Stomach (tissue), 9 donors: ENCODE data around the gene CYS1. TPM values are rescaled to one million over a fixed set of nuclear protein-coding genes. Genes with fewer than 3 reads are reported as not detected.

Source experiments
- DNase-seq, 2 donors: peaks; one replicate each; pipeline versions ENCODE4 v3.0.0 to v3.0.0-alpha.2; 2013 to 2019
- H3K27ac ChIP-seq, 5 donors: fragments of 200-600 bp in 4 of 5; sonication (generic) in 4 of 5; one replicate each; pipeline ENCODE4 v1.5.1; 2013 to 2019; ENCODE audit warnings: mild to moderate bottlenecking in 1 of 5, moderate library complexity in 1 of 5
- H3K27me3 ChIP-seq, 3 donors: fragments of 200-600 bp; sonication (generic); one replicate each; pipeline ENCODE4 v1.5.1; 2017 to 2019; ENCODE audit warnings: mixed run types in 1 of 3
- H3K36me3 ChIP-seq, 4 donors: fragments of 200-600 bp; sonication (generic); 1 replicate in 3 of 4; 2 replicates in 1 of 4; pipeline ENCODE4 v1.5.1; 2016 to 2019
- H3K4me1 ChIP-seq, 4 donors: fragments of 200-600 bp; sonication (generic); one replicate each; pipeline ENCODE4 v1.5.1; 2016 to 2019
- H3K4me3 ChIP-seq, 4 donors: fragments of 200-600 bp; sonication (generic) in 3 of 4; one replicate each; pipeline ENCODE4 v1.5.1; 2016 to 2019; ENCODE audit warnings: mild to moderate bottlenecking in 1 of 4
- H3K9me3 ChIP-seq, 4 donors: fragments of 200-600 bp; sonication (generic); one replicate each; pipeline ENCODE4 v1.5.1; 2016 to 2019
- EP300 ChIP-seq: sonication (generic); formaldehyde crosslinking; IDR thresholded peaks from one replicate; pipeline ENCODE4 v1.6.1; 2017; ENCODE audit warnings: antibody characterized with exemption
- POLR2A ChIP-seq, 4 donors: fragments of 450-650 bp; IDR thresholded peaks; one replicate each; pipeline ENCODE4 v1.6.1; 2016; ENCODE audit warnings: antibody characterized with exemption in 4 of 4, control low read depth in 2 of 4, mild to moderate bottlenecking in 1 of 4, moderate library complexity in 1 of 4
- POLR2AphosphoS5 ChIP-seq, 3 donors: sonication (generic); formaldehyde crosslinking; IDR thresholded peaks; one replicate each; pipeline ENCODE4 v1.6.1; 2016; ENCODE audit warnings: antibody characterized with exemption in 3 of 3
- WGBS, 5 donors: extraction: QIAGEN DNeasy Blood & Tissue Kit in 3 of 5; methylation state at CpG; one replicate each; pipeline versions ENCODE4 v1.1.5 to v1.1.7; 2013 to 2018; 5-methylcytosine and 5-hydroxymethylcytosine counted together
- intact Hi-C: fragments of 100-400 bp; cut with DNase I; formaldehyde crosslinking; loops from one replicate; pipeline ENCODE4 v1.15.1; 2023; ENCODE audit warnings: low total_unique reads
- polyA plus RNA-seq, 3 donors: library from polyadenylated mRNA; stranded (reverse); fragments of 200-250 nt; gene quantifications; one replicate each; pipeline ENCODE4 v1.2.3, GENCODE V29; 2013
- total RNA-seq, 5 donors: library from RNA; depleted of rRNA; stranded (reverse); fragments of >200 nt; gene quantifications; one replicate each; pipeline versions ENCODE4 v1.1.0 to v1.2.3, GENCODE V29; 2014 to 2016
- TF ChIP-seq, protein P1 (sequence below), 7 experiments: fragments of 450-650 bp in 4 of 7; fragments of 200-600 bp in 3 of 7; sonication (generic) in 3 of 7; IDR thresholded peaks; one replicate each; pipeline ENCODE4 v1.5.1; 2016 to 2019; ENCODE audit warnings: antibody characterized with exemption in 7 of 7, control low read depth in 2 of 7, mild to moderate bottlenecking in 1 of 7
- donor health status: healthy with polysubstance abuse.
- donor health status: Bipolar disorder and iron deficiency.
- donor health status: healthy.

Gene CYS1
- total and polyA plus RNA-seq, 8 donors: 1.1 to 33.8 (median 3.9) TPM; not detected in 1

DNA sequence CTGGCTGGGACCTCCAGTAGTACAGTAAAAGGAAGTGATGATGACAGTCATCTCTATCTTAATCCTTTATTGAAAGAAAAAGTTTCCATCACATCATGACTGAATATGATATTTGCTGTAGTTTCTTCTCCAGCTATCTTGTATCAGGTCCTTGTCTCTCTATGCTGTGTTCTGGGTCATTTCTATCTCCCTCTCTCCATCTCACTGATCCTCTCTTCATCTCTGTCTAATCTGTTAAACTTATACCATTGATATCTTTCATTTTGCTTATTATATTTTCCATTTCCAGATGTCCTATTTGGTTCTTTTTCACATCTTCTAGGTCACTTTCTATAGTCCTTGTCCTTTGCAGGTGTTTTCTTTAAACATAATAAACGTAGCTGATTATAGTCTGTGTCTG is 12.3 kb downstream of the CYS1 start:
- intact Hi-C loops: no loop called here
- Histone ChIP-seq H3K9me3 (no peaks in the 10 kb centered on the region), H3K4me3 (no peak overlapping the region), H3K27me3 (peaks cover 0 to 3% (median 0%) of the 10 kb centered on the region in 3 donors), H3K27ac (no peak overlapping the region), H3K4me1 (peaks cover 3 to 7% (median 5%) of the 10 kb centered on the region in 4 donors), H3K36me3 (peaks cover 0 to 10% (median 0%) of the 10 kb centered on the region in 4 donors)
- 81 to 95% (median 85%) methylated on average over 1 of the region's 1 CpG for WGBS, 5 donors
- TF ChIP-seq POLR2AphosphoS5 (IDR thresholded peaks at IDR 0.05) (no peak), POLR2A (IDR thresholded peaks at IDR 0.05) (no peak), EP300 (no peak)
- TF ChIP-seq, protein P1, sequence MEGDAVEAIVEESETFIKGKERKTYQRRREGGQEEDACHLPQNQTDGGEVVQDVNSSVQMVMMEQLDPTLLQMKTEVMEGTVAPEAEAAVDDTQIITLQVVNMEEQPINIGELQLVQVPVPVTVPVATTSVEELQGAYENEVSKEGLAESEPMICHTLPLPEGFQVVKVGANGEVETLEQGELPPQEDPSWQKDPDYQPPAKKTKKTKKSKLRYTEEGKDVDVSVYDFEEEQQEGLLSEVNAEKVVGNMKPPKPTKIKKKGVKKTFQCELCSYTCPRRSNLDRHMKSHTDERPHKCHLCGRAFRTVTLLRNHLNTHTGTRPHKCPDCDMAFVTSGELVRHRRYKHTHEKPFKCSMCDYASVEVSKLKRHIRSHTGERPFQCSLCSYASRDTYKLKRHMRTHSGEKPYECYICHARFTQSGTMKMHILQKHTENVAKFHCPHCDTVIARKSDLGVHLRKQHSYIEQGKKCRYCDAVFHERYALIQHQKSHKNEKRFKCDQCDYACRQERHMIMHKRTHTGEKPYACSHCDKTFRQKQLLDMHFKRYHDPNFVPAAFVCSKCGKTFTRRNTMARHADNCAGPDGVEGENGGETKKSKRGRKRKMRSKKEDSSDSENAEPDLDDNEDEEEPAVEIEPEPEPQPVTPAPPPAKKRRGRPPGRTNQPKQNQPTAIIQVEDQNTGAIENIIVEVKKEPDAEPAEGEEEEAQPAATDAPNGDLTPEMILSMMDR (IDR thresholded peaks at IDR 0.05): no peak
- no peak for DNase-seq

DNA sequence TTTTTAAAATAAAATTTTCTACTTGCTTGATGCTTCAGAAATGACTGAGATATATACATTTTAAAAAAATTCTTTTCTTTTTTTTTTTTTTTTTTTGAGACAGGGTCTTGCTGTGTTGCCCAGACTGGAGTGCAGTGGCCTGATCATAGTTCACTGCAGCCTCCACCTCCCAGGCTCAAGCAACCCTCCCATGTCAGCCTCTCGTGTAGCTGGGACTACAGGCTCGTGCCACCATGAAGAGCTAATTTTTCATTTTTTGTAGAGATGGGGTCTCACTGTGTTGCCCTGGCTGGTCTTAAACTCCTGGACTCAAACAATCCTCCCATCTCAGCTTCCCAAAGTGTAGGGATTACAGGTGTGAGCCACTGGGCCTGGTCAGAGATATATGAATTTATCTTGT is 12.9 kb downstream of the CYS1 start:
- H3K36me3 ChIP-seq: peaks cover 0 to 10% (median 0%) of the 10 kb centered on the region in 4 donors
- intact Hi-C loops: no loop called here
- no peak for TF ChIP-seq POLR2AphosphoS5 (IDR thresholded peaks at IDR 0.05)
- TF ChIP-seq, protein P1 (IDR thresholded peaks at IDR 0.05): no peak
- no peak for TF ChIP-seq POLR2A (IDR thresholded peaks at IDR 0.05)
- no peak for TF ChIP-seq EP300
- H3K9me3 ChIP-seq: no peaks in the 10 kb centered on the region
- H3K27ac ChIP-seq: no peak overlapping the region
- DNase-seq: no peak
- peaks cover 0 to 2% (median 2%) of the 10 kb centered on the region in 4 donors for H3K4me1 ChIP-seq
- WGBS, 5 donors: 60 to 99% (median 97%) methylated on average over 2 of the region's 2 CpGs
- H3K4me3 ChIP-seq: no peak overlapping the region
- H3K27me3 ChIP-seq: no peaks in the 10 kb centered on the region

DNA sequence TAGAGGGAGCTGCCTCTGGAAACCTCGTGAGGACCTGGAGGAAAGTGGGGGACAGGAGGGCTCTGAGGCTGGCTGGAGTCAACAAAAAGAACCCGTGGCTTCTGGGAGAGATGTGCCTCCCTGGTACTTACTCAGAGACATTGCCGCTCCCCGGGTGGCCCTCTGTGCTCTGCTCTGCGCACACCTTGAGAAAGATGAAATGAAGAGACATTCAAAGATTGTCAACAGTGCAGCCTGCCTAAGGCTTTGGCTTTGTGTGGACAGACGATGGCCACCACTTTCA is 14.5 kb downstream of the CYS1 start:
- 85 to 89% (median 88%) methylated on average over 6 of the region's 6 CpGs for WGBS, 5 donors
- Histone ChIP-seq H3K4me1 (peaks cover 0 to 2% (median under 1%) of the 10 kb centered on the region in 4 donors), H3K4me3 (no peak overlapping the region), H3K9me3 (no peaks in the 10 kb centered on the region), H3K27ac (no peak overlapping the region), H3K27me3 (no peaks in the 10 kb centered on the region), H3K36me3 (peaks cover 0 to 10% (median 0%) of the 10 kb centered on the region in 4 donors)
- TF ChIP-seq, protein P1 (IDR thresholded peaks at IDR 0.05): no peak
- no peak for TF ChIP-seq POLR2A (IDR thresholded peaks at IDR 0.05)
- TF ChIP-seq POLR2AphosphoS5 (IDR thresholded peaks at IDR 0.05): no peak
- no peak for TF ChIP-seq EP300
- intact Hi-C loops: no loop called here
- DNase-seq: no peak

DNA sequence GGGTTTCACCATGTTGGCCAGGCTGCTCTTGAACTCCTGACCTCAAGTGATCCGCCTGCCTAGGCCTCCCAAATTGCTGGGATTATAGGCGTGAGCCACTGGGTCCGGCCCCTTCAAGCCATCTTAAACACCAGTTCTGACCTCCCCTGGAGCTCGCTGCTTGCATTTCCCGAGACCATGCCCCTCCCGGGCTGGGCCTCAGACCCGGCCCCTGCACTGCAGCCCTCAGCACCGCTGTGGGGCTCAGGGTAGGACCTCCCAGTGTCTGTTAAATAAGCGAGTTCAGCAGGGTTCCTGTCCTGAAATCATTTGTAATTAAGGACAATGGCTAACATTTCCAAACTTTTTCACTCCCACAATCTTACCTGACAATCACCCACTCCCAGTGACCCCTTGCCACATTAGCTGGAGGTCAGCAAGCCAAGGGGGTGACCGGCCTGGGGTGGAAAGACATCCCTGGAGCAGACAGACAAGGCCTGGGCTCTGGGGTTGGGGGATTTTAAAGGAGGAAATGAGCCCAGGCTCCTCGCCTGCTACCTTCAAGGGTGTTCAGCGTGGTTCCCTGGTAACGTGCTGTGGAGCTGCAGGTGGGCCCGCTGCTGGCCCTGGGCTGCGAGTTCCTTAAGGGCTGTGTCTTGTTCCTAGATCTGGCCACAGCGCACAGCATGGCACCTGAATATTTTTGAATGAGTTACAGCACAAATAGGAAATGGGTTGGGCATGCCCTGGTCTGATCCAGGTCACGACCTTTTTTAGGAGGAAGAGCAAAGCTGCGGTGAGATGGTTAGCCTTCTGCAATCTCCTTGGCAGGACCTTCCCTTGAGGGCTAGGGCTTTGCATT is 15.1 kb downstream of the CYS1 start:
- Histone ChIP-seq H3K9me3 (no peaks in the 10 kb centered on the region), H3K4me3 (no peak overlapping the region), H3K27ac (no peak overlapping the region), H3K36me3 (peaks cover 0 to 10% (median 0%) of the 10 kb centered on the region in 4 donors), H3K27me3 (no peaks in the 10 kb centered on the region), H3K4me1 (peaks cover 0 to 8% (median 6%) of the 10 kb centered on the region in 4 donors)
- TF ChIP-seq EP300 (no peak), POLR2A (IDR thresholded peaks at IDR 0.05) (no peak), POLR2AphosphoS5 (IDR thresholded peaks at IDR 0.05) (no peak)
- TF ChIP-seq, protein P1 (IDR thresholded peaks at IDR 0.05): no peak
- 86 to 91% (median 89%) methylated on average over 18 of the region's 18 CpGs for WGBS, 5 donors
- DNase-seq: no peak
- intact Hi-C loops: no loop called here
